Measurements from ENCODE around the gene NDRG2.
"Not testable (repeated sequence)": the region's sequence is repeated elsewhere in the genome, so short reads cannot be mapped to it uniquely, and the experiment has no call there.

NDRG2 gene

GRCh38 chr14:21055432-21056117 is 30.7 kb upstream of the NDRG2 start:
- no peak for DNase-seq

- no peak for DNase-seq
Observed at GRCh38 chr14:21054768-21055145, 29.9 kb upstream of the NDRG2 start.

GRCh38 chr14:21054123-21054767 is 29.4 kb upstream of the NDRG2 start:
- no peak for DNase-seq

- DNase-seq = no peak
Observed at GRCh38 chr14:21053184-21054122, 28.6 kb upstream of the NDRG2 start.

GRCh38 chr14:21050597-21050996 is 25.7 kb upstream of the NDRG2 start:
- no peak for DNase-seq

- no peak for DNase-seq
Observed at GRCh38 chr14:21049271-21049673, 24.4 kb upstream of the NDRG2 start.

GRCh38 chr14:21048638-21049037 is 23.8 kb upstream of the NDRG2 start:
- DNase-seq = no peak

- no peak for DNase-seq
Observed at GRCh38 chr14:21047378-21047781, 22.5 kb upstream of the NDRG2 start.

- no peak for DNase-seq
Observed at GRCh38 chr14:21043974-21044618, 19.2 kb upstream of the NDRG2 start.

- DNase-seq = no peak
Observed at GRCh38 chr14:21043387-21043973, 18.6 kb upstream of the NDRG2 start.

- DNase-seq = no peak
Observed at GRCh38 chr14:21042918-21043317, 18.1 kb upstream of the NDRG2 start.

GRCh38 chr14:21041676-21042433 is 17.0 kb upstream of the NDRG2 start, which contains the start of gene RNASE7:
Gene RNASE7, plus strand, starts transcription at chr14:21042362. Its CDS starts 631 bp downstream, at chr14:21042993.
- DNase-seq = no peak

- not testable (repeated sequence) for DNase-seq
Observed at GRCh38 chr14:21040941-21041340, 16.1 kb upstream of the NDRG2 start.

- DNase-seq = no peak
Observed at GRCh38 chr14:21040370-21040925, 15.6 kb upstream of the NDRG2 start.

GRCh38 chr14:21039585-21040369 is 14.9 kb upstream of the NDRG2 start:
- DNase-seq = no peak

GRCh38 chr14:21038441-21039422 is 13.9 kb upstream of the NDRG2 start:
- DNase-seq = no peak

- no peak for DNase-seq
Observed at GRCh38 chr14:21037156-21037555, 12.3 kb upstream of the NDRG2 start.

GRCh38 chr14:21036751-21037150 is 11.9 kb upstream of the NDRG2 start:
- DNase-seq = no peak

- DNase-seq = no peak
Observed at GRCh38 chr14:21034707-21035106, 9.8 kb upstream of the NDRG2 start, which contains the start of gene RNASE13. Gene RNASE13, minus strand, starts transcription at chr14:21034807. Its CDS starts 519 bp downstream, at chr14:21034288.

Data from NCI-H748 treated with DMSO at 0.1 percent for 48 hours (cell line).